Loucy (cell line): Measurements from ENCODE around the gene LOX.

Experiments
- EZH2phosphoT487 ChIP-seq: fragments of 200-600 bp; IDR thresholded peaks from 2 replicates; pipeline ENCODE4 v1.6.1; 2018; ENCODE audit warnings: antibody characterized with exemption, mild to moderate bottlenecking, moderate library complexity, borderline replicate concordance
- TF ChIP-seq, protein P1 (sequence below): fragments of 200-600 bp; sonication (generic); conservative IDR thresholded peaks from 2 replicates; pipeline ENCODE4 v1.5.1; 2014; ENCODE audit warnings: mild to moderate bottlenecking, antibody characterized with exemption, low read length

DNA sequence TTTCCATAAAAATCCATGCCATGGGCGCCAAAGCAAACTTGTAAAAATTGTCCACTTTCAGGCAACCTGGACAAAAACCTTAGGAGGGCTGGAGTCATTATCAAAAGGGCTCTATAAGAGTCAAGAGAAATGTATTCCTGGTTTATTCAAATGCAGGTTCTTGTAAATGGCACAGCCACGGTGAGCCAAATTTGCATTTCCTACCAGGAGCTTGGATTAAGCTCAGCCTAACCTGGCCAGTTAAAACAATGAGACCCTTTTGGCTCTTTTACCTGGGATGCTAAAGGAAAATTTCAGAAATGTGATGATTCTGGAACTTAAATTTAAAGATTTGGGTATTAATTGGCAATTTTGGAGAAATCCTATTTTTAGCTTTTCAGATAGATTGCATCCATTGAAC is 42.4 kb upstream of the LOX start:
- TF ChIP-seq, protein P1, sequence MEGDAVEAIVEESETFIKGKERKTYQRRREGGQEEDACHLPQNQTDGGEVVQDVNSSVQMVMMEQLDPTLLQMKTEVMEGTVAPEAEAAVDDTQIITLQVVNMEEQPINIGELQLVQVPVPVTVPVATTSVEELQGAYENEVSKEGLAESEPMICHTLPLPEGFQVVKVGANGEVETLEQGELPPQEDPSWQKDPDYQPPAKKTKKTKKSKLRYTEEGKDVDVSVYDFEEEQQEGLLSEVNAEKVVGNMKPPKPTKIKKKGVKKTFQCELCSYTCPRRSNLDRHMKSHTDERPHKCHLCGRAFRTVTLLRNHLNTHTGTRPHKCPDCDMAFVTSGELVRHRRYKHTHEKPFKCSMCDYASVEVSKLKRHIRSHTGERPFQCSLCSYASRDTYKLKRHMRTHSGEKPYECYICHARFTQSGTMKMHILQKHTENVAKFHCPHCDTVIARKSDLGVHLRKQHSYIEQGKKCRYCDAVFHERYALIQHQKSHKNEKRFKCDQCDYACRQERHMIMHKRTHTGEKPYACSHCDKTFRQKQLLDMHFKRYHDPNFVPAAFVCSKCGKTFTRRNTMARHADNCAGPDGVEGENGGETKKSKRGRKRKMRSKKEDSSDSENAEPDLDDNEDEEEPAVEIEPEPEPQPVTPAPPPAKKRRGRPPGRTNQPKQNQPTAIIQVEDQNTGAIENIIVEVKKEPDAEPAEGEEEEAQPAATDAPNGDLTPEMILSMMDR, result no peak
- TF ChIP-seq EZH2phosphoT487, result no peak
